Measurements from ENCODE around the gene CDK14.

CDK14 gene

DNA sequence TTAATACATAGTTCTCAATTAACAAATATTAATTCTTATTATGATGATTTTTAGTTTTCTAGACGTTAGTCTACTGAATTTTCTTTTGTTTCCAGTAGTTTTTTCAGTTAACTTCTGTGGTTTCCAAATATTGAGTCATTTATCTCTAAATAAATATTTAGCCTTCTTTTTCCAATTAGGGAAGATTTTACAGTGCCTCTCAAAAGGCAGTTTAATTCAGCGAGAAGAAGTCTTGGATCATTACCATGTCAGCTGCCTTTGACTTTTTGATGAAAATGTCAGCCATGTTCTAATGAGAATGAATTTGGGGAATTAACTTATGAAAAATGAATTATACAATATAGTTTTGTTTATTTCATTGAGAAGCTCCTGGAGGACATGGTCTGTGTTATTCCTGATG lies 90.0 kb downstream of the CDK14 start:
- no peak for DNase-seq (ENCODE audit: low spot score)

DNA sequence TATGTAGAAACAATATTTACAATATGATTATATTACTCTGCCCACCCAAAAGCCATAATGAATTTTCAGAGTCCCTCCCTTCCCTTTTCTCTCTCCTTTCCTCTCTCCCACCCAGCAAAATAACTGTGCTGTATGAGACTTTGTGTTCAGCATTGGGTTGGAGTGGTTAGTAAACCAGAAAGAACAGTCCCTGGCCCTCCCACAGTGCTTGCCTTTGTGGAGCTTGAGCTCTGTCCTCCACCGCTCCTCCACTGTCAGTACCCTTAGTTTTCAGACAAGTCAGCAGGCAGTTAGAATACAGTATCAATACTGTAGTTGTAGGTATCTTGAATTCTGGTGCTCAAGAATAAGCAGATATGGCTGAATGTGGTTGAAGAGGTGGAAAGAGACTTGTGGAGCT lies 92.7 kb downstream of the CDK14 start:
- DNase-seq (ENCODE audit: low spot score) = no peak

DNA sequence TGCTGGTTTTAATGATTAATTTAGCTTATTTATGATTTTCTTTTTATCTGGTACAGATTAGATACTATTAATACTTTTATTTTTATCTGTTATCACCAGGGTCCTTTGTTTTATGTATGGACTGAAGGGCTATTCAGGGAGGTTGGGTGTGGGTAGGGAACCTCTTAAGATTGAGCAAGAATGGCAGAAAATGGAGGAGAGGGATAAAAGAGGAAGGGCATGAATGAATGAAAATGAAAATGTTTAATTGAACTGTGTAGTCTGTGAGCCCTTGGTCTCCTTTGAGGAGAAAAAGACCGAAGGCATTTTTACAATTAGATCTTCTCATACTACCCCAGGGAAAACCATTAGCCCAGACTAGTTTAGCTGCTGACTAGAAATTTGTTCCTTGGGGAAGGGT lies 93.1 kb downstream of the CDK14 start:
- DNase-seq (ENCODE audit: low spot score) = no peak

DNA sequence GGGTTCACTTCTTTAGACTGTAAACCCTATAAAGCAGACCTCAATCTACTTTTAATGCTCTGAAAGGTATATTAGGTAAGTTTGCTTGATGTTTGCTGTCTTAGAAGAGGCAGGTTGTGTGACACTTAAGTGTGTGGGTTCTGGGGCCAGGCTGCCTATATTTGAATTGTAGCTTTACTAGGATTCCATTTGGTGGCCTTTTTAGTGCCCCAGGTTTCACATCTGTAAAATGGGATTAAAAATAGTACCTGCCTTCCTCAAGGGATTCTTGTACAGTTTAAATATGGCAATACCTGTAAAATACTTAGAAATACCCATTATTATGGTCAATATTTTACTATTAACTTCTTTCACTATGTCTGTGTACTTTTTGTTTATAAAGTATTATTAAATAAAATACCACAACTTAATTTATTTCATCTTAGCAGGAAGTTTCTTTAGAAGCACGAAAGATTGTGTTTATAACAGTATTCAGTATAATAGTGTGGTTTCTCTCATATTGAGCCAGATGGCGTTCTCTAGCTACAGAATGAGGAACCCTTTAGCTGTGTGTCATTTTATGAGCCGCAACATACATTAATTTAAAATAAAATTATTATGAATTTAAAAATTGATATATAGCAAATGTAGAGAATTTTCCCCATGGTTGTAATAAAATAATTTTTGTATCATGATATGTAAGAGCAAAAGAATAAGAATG lies 94.2 kb downstream of the CDK14 start:
- DNase-seq (ENCODE audit: low spot score) = no peak

DNA sequence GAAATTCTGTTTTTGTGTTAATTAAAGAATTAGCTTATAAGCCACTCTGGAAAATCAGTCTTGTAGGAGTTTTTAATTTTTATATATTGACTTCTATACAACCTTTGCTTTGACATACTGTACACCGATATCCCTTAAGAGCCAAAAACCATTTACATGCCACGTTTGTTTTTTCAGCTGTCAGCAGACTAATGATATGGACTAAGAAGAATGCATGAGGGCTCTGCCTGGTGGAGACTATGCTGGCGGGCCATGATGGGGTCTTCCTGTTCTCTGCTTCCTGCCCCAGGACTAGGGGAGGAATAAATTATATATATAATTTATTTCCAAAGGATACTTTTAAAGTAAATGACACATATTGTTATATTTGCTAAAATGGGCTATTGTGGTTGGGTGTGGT lies 96.3 kb downstream of the CDK14 start:
- DNase-seq (ENCODE audit: low spot score) = no peak

DNA sequence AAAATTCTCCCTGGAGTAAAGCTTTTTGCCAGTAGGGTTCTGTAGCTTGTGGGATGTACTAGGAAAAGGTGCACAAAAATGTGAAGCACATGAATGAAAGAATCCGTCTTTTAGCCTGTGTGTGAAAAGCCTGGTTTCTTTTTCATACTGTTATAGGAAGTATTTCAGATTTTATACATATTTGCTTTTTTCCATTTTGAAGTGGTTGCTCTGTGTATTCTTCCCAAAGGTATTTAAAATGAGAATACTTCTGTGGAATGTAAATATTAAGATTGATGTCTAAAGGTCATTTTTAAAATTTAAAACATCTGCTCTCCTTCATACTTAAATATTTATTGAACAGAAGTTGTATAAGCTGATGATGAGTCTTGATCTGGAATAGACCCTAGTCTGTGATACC lies 96.8 kb downstream of the CDK14 start:
- DNase-seq (ENCODE audit: low spot score) = no peak

DNA sequence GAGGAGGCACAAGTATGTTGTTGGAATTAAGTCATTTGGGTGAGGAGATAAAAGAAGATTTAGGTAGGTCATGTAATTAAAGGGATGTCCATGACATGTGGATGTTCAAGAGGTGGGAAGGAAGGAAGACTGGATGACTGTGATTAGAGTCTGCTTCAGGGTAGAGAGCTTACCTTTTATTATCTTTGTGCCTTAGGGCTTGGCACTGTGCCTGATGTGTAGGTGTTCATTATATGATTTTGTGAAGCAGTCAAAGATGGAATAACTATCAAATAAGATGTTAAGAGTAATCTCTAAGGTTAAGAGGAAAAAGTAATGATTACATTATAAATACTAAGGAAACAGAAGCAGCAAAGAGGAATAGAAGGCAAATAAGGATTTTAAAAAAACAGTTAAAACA lies 97.8 kb downstream of the CDK14 start:
- no peak for DNase-seq (ENCODE audit: low spot score)

DNA sequence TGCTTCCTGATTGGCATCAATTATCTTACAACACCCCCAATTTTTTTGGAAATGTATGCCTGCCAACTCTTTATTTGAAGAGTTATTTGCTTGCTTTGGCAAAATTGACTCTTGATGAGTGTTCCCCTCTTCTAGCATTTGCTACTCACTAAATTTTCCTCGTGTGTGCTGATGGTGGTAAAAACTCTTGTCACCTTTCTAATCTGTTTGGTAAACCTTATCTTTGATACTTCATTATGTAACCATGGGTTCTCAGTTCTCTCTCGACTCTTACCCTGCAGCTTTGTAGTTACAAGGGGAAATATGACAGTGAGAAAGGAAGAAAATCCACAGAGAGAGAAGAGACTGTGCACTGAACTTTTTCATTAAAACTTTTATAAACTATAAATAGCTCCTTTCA lies 102.5 kb downstream of the CDK14 start:
- DNase-seq (ENCODE audit: low spot score) = no peak

DNA sequence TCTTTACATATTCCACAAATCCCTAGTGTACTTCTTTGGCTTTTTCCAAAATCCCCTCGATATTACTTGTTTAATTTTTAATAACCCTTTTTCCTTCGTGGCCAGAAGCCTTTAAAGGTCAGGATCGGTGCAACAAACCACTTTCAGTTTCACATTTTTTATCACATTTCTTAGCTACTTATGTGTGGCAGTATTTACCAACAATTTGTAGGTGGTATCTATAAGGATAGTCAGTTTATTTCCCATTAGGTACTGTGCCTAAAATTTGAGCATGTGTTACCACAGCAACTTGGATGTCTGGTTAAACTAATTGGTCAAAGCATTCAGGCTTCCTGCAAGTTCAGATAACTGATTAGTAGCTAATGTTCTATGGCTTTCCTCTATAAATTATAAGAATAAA lies 104.9 kb downstream of the CDK14 start:
- no peak for DNase-seq (ENCODE audit: low spot score)

DNA sequence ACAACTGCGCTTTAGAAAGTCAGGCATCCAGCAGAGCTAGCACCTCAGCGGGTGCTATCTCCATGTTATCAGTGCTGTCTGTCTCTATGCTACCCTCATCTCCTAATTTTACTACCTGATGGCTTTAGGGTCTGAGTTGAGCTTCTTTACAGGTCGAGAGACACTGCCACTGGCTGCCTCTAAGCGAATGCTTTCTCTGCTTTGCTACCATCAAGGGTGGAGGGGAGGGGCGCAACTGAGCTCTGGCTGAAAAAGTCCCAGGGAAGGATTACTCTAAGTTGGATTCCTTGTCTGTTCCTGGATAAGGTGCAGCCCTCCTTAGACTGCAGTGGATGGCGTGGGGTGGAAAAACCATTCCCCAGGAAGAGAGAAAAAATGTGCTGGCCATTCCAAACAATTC lies 105.7 kb downstream of the CDK14 start:
- no peak for DNase-seq (ENCODE audit: low spot score)

DNA sequence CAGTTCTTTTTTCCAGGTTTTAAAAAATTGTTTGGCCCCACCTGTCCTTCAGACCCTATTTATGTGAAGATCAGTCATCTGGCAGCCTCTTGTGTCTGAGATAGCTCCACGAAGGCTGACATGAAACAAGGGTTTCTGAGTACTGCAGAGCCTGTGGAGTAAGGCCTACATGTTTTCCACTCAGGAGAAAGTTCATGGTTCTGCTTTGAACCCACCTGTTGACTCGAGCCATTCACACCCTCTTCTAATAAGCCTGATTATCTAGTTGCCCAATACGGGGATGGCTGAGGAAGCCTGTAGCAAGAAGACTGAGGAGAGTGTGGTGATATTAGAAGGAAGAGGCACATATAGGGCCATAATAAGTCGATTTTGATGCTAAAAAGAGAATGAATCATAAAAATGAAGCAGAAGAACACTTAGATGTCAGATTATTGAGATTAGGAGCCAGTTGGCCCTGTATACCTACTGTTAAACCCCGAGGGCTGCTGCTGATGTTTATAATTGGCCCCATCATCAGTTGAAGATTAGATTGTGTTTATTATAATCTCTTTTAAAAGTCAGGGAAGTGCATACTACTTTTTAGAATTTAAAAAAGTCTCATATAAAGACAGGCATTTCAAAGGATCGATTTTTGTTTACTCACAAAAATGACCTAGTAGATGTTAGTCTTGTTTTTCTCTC lies 109.4 kb downstream of the CDK14 start:
- no peak for DNase-seq (ENCODE audit: low spot score)

DNA sequence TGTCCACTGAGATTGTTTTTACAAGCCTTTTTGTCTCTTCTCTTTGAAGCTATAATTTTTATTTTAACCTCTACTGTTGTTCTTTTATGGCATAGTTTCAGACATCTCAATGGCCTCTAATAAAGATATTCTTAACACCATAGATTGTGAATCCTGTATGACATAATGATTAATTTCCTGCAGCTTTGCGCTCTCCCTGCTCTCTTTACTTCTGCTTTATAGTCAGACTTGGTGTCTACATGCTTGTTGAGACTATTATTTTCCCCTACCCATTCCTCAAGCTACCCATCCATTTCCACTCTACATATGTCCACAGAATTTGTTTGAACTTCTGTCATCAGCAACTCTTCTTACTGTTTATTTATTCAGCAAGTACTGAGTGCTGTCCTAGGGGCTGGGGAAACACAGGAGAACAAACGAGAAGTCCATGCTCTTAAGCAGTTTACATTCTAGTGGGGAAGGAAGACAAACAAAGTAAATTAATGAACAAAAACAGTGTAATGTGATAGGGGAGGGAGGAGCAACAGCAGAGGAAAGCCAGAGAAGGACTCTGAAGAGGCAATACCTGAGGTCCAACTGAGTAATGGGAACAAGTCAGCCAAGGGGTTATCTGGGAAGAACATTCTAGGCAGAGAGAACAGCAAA lies 110.1 kb downstream of the CDK14 start:
- DNase-seq (ENCODE audit: low spot score) = no peak

DNA sequence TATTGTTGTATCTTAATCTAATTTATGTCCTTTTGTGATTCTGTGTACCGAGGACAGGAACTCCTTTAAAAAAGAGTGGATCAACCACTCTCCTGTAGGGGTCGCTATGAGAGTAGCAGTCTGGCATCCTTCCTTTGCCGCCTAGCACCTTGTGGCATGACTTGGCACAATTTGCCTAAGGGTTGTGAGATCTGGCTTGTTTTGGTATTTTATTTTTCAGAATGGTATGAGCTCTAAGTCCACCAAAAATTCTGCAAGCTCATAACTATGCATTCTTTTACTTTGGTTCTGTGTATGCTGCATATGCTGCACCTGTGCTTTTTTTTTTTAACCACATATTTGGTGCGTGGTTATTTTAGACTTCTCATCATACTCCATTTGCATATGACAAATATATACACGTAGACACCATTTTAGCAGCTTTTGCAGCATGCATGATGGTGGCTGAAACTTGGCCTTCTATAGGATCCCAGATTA lies 112.8 kb downstream of the CDK14 start:
- no peak for DNase-seq (ENCODE audit: low spot score)

DNA sequence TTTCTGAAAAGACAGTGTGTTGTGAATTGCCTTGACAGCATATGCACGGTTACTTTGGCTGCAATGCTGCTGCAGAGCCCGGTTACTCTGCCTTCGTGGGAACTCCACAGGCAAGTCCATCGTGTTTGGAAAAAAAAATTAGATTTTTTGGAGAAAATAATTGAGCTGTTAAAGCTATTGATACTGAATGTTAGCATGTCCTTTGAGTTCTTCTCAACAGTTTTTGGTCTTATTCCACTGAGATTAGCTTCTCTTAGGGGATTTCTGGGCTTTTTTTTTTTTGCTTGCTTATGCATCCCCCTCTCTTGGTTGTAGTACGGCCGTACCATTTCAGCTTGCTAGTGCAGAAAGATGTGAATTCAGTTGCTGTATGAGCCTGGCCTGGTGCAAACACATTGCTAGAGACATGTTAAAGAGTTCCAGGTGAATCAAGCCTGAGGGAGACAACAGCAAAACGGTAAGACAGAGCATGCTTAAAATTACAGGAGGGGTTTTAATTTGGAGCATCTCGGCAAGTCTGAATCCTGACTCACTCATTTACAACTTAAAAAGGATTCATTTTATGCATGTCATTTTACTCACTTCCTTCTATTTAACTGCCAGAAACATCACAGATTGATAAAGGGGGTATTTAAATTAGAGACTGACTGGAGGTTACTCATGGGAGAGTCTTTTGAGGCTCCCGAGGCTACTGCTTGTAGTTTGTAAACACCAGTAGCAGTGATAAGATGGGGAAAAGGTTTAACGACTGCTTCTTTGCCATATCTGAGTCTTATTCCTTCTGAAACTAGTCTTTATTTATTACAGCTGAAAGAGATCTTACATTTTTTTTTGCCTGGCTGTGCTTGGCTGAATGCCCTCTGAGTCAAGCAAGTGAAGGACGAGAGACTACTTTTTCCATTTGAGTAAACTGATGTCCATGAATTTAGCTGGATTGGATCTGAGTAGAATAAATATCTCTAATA lies 113.7 kb downstream of the CDK14 start:
- DNase-seq (ENCODE audit: low spot score) = no peak

DNA sequence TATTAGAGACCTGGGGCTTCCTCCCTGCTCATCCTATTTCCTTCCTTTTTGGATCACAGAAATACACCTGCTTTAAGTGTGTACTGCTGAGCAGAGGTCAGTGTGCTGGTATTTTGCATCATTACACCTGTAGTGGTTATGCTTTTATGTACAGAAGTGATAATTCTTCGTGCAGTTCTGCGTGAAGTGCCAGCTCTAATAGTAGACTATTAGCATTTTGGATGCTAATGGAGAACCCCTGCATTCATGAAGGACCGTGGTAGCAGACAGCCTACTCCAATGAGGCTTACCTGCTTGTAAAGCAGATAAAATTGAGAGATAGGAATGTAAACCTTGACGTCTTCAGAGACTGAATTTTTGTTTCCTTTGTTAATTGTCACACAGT lies 114.3 kb downstream of the CDK14 start:
- no peak for DNase-seq (ENCODE audit: low spot score)

DNA sequence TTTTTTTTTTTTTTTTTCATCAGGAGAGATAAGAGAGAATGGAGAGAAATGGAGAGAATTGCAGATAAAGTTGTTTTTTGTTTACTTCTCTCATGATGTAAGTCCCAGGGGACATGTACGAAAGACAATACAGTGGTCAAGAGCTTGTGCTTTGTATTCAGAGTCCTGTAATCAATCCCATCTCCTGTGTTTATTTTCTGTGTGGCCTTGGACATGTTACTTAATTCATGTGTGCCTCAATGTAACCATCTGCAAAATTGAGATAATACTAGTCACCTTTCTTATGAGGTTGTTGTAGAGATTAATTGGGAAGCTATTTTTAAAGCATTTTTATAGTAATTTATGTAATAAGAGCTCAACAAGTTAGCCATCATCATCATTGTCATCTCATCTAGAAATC lies 117.5 kb downstream of the CDK14 start:
- no peak for DNase-seq (ENCODE audit: low spot score)

DNA sequence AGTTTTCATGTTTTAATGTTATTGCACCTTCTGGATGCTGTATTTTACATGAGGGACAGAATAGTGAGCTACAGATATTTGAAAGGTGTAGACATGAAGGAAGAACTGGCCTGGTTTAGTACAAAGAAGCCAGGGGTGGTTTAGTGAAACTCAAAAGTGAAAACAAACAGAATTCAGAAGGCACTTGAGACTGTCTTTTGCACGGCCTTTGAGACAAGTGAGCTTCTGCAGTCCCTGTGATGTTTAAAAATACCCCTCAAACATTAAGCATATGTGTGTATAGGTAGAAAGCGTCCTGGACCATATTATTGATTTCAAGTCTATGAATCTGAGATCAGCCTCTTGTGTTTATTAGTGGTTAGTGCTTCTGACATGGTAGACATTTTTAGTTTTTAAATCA lies 118.9 kb downstream of the CDK14 start:
- DNase-seq (ENCODE audit: low spot score) = no peak

DNA sequence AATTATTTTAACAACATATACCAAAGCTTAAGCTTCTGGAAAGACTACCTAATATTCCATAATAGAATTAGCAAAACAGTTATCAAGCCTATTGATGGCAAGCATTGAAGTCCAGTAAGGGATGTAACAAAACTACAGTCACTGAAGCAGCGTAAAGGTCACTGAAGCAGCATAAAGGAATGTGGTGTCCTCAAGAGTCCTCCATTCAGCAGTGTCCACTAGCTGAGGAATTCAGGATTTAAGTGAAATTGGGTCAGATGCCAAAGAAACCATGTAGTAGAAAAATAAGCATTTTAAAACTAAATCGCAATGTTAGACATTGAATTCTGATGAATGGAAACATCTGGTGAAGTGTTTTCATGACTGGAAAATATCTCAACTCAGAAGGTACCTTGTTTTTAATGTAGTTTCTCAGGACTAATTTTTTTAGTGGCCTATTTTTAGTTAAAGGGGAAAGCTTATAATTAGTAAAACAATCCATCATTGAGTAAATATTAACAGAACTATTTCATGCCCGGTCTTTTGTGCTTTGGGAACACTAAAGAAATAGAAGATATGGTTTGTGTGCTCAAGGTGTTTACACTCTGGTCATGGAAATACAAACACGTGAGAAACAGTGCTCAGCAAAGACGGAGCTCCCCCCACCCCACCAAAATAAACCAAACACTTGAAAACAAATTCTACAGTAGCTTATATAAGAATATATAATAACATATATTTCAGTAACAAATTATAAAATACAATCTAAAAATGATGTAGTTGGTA lies 121.4 kb downstream of the CDK14 start:
- no peak for DNase-seq (ENCODE audit: low spot score)

DNA sequence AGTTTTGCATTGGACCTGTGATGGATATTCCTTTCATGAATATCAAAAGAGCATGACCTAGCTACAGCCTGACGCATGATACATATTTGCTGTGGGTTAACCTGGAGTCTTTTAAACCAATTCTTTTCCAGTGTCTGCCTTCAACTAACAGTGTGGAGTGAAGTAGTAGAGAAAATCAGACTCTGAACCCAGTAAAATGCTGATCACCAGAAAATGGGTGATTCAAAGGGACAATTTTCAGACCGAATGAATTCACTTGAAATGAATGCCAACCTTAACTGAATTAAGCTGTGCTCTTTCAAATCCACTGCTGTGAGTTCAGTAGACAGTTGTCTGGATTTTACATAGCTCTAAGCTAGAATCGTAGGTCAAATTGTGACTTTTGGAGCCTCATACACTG lies 123.0 kb downstream of the CDK14 start:
- DNase-seq (ENCODE audit: low spot score) = no peak

DNA sequence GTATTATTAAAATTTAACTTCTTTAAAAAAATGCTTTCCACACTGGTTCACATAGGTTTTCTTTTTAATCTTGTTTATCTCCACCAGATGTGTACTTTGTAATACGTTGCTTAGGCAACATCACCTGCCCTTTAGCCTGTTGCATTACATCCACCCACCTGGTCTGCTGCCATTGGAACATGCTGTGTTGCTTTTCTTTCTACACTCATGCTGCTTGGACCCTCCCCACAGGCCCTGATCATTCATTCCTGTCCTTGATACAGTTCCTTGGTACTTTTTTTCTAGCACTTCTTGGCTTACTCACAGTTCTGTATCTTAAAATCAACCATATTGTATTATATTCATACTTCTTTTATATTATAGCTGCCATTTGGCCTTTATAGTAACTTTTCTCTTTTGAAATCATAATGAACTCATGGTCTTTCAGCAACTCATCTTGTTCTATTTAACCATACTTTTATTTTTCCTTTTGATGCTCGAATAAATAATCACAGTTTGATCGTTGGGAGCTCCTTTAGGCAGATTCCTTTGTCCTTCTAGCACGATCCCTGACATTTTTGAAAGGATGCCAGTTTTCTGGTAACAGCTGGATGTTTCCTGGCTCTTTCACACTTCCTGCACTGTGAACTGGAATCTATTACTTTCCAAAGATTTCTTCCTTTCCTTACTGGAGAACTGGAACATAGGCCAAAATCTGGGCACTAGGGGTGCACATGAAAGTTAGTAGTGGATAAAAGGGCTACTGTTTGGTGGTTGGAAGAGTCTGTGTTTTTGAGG lies 125.1 kb downstream of the CDK14 start:
- no peak for DNase-seq (ENCODE audit: low spot score)

All from left forelimb (tissue), 1 donor.